Hematopoietic multipotent progenitor cell treated with erythropoietin and hydrocortisone succinate and interleukin-3 and kit ligand, for 15 days (in vitro differentiated cells): Measurements from ENCODE around the gene GSTO1.
"Not testable (repeated sequence)": the region's sequence is repeated elsewhere in the genome, so short reads cannot be mapped to it uniquely, and the experiment has no call there.

Experiments used
- DNase-seq: peaks from one replicate; pipeline ENCODE4 v3.0.0-alpha.2; 2015; ENCODE audit warnings: low spot score

The GSTO1 gene

GRCh38 chr10:104254493-104255310, at the start of gene GSTO1:
GSTO1 (plus strand) TSS chr10:104254892; CDS start chr10:104254929, 37 bp downstream.
- peak; percentile 55 for DNase-seq

- no peak for DNase-seq
These were observed 46.0 kb upstream of the GSTO1 start for GRCh38 chr10:104208730-104209129.

- DNase-seq, result peak; percentile 36
These were observed 45.0 kb upstream of the GSTO1 start for GRCh38 chr10:104209575-104210198.

GRCh38 chr10:104216631-104217030, 38.1 kb upstream of the GSTO1 start:
- no peak for DNase-seq

GRCh38 chr10:104218751-104219150, 35.9 kb upstream of the GSTO1 start:
- no peak for DNase-seq

- no peak for DNase-seq
These were observed 34.2 kb upstream of the GSTO1 start for GRCh38 chr10:104220522-104220921.

- no peak for DNase-seq
These were observed 31.4 kb upstream of the GSTO1 start for GRCh38 chr10:104223304-104223703.

- no peak for DNase-seq
These were observed 24.2 kb upstream of the GSTO1 start for GRCh38 chr10:104230490-104230889.

GRCh38 chr10:104231784-104232612, 22.7 kb upstream of the GSTO1 start, which contains the start of gene CFAP43:
CFAP43 (minus strand) TSS chr10:104232364; CDS start chr10:104232246, 118 bp downstream.
- DNase-seq, result peak; percentile 98

- DNase-seq, result no peak
These were observed 22.0 kb upstream of the GSTO1 start for GRCh38 chr10:104232613-104233102.

- no peak for DNase-seq
These were observed 20.9 kb upstream of the GSTO1 start for GRCh38 chr10:104233817-104234216.

- DNase-seq, result no peak
These were observed 19.8 kb upstream of the GSTO1 start for GRCh38 chr10:104234934-104235333.

GRCh38 chr10:104235801-104236200, 18.9 kb upstream of the GSTO1 start:
- DNase-seq, result no peak

GRCh38 chr10:104240078-104240477, 14.6 kb upstream of the GSTO1 start:
- DNase-seq, result no peak

GRCh38 chr10:104242545-104242944, 12.1 kb upstream of the GSTO1 start:
- no peak for DNase-seq

- DNase-seq, result not testable (repeated sequence)
These were observed 11.7 kb upstream of the GSTO1 start for GRCh38 chr10:104243009-104243408.

GRCh38 chr10:104243512-104243911, 11.2 kb upstream of the GSTO1 start:
- no peak for DNase-seq

- DNase-seq, result no peak
These were observed 9.5 kb upstream of the GSTO1 start for GRCh38 chr10:104245066-104245632.

- peak; percentile 78 for DNase-seq
These were observed 7.7 kb upstream of the GSTO1 start for GRCh38 chr10:104246976-104247375.

- DNase-seq, result no peak
These were observed 7.1 kb upstream of the GSTO1 start for GRCh38 chr10:104247513-104248146.

GRCh38 chr10:104248931-104249330, 5.8 kb upstream of the GSTO1 start:
- DNase-seq, result not testable (repeated sequence)
